Measurements from ENCODE around the gene GNB5. TPM values are rescaled to one million over a fixed set of nuclear protein-coding genes. Genes with fewer than 3 reads are reported as not detected.

GNB5 gene
- total and polyA plus RNA-seq, 2 of the 13 experiments (the other 11 are each of a cell fraction or from before 2014, with no cell fraction given) = 13.7 to 14.4 TPM

DNA sequence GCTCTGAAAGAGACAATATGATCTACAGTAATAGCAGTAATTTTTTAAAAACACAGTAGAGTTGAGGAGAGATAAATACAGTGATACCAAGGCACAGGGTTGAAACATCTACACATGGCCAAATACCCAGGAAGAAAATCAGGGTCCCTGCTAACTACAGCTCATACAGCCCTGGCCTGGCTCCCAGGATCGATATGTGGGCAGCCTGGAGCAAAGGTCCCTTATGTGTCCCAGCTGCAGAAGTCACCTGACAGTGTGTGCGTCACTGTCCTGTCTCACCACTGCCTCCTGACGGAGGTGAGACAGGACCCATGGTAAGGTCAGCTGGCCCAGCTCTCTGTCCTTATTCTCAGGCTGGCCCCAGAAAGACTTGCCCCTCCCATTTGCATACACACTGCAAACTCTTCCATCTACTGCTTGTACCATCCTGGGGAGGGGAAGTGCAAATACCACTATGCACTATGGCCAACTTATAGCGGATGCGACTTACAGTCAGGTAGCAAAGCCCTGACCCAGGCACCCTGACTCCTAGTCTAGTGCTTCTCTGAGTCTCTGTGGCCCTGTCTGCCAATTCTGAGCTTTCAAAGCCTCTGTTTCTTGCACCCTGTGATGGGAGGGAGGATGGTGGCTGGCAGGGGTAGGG is 56.6 kb downstream of the GNB5 start (continued):
- TF ChIP-seq ZMYM2 (CRISPR knock-in tag; IDR thresholded peaks at IDR 0.05) (peak; percentile 85), ARNT (IDR thresholded peaks at IDR 0.05) (no peak), ZNF790 (CRISPR knock-in tag; IDR thresholded peaks at IDR 0.05; ENCODE audit: borderline replicate concordance) (no peak), ZNF234 (CRISPR knock-in tag; conservative IDR thresholded peaks at IDR 0.05) (no peak), ZNF333 (CRISPR knock-in tag; IDR thresholded peaks at IDR 0.05; ENCODE audit: borderline replicate concordance) (no peak), ZNF572 (CRISPR knock-in tag; IDR thresholded peaks at IDR 0.05) (no peak), ZNF563 (CRISPR knock-in tag; IDR thresholded peaks at IDR 0.05) (no peak; the same call in 1 of the 2 replicates), MEIS1 (CRISPR knock-in tag; IDR thresholded peaks at IDR 0.05; ENCODE audit: borderline replicate concordance) (no peak; the same call in 1 of the 2 replicates), ZBTB1 (CRISPR knock-in tag; IDR thresholded peaks at IDR 0.05; ENCODE audit: borderline replicate concordance) (no peak), ZKSCAN1 (IDR thresholded peaks at IDR 0.05; ENCODE audit: low read length) (no peak), CEBPB (IDR thresholded peaks at IDR 0.05; ENCODE audit: borderline replicate concordance, low read depth, low read length) (no peak), SP4 (CRISPR knock-in tag; IDR thresholded peaks at IDR 0.05) (peak; percentile 50; the same call in 1 of the 2 replicates), TCF7 (IDR thresholded peaks at IDR 0.05; ENCODE audit: low read depth) (no peak), REXO4 (CRISPR knock-in tag; IDR thresholded peaks at IDR 0.05; ENCODE audit: borderline replicate concordance) (no peak), MEIS2 (CRISPR knock-in tag; IDR thresholded peaks at IDR 0.05) (peak; percentile 85), KDM1A (CRISPR knock-in tag; IDR thresholded peaks at IDR 0.05) (no peak), ZNF12 (CRISPR knock-in tag; IDR thresholded peaks at IDR 0.05) (peak; percentile 30; the same call in 1 of the 2 replicates), ZNF746 (CRISPR knock-in tag; IDR thresholded peaks at IDR 0.05) (no peak), ZNF329 (CRISPR knock-in tag; IDR thresholded peaks at IDR 0.05; ENCODE audit: low read depth) (no peak; the same call in 1 of the 2 replicates), HNRNPK (IDR thresholded peaks at IDR 0.05; ENCODE audit: low read depth, low read length, poor library complexity, severe bottlenecking) (no peak), SATB2 (CRISPR knock-in tag; IDR thresholded peaks at IDR 0.05) (no peak), ZNF768 (CRISPR knock-in tag; IDR thresholded peaks at IDR 0.05) (no peak), FOXA1 (IDR thresholded peaks at IDR 0.05) (no peak), FOXA1 (CRISPR knock-in tag; IDR thresholded peaks at IDR 0.05) (peak; percentile 31; the same call in 1 of the 2 replicates), ZNF569 (CRISPR knock-in tag; IDR thresholded peaks at IDR 0.05; ENCODE audit: borderline replicate concordance) (no peak), ZNF879 (CRISPR knock-in tag; IDR thresholded peaks at IDR 0.05) (no peak), PTBP1 (IDR thresholded peaks at IDR 0.05; ENCODE audit: low read depth, low read length, poor library complexity, severe bottlenecking) (no peak), POLR2G (IDR thresholded peaks at IDR 0.05; ENCODE audit: low read depth, low read length) (peak; percentile 30; the same call in 1 of the 2 replicates), ZBTB42 (CRISPR knock-in tag; IDR thresholded peaks at IDR 0.05) (0 out of 2 replicates have a peak, but pooled peaks have one; percentile 75), ZNF713 (CRISPR knock-in tag; IDR thresholded peaks at IDR 0.05) (no peak)
- TF ChIP-seq, protein P1, sequence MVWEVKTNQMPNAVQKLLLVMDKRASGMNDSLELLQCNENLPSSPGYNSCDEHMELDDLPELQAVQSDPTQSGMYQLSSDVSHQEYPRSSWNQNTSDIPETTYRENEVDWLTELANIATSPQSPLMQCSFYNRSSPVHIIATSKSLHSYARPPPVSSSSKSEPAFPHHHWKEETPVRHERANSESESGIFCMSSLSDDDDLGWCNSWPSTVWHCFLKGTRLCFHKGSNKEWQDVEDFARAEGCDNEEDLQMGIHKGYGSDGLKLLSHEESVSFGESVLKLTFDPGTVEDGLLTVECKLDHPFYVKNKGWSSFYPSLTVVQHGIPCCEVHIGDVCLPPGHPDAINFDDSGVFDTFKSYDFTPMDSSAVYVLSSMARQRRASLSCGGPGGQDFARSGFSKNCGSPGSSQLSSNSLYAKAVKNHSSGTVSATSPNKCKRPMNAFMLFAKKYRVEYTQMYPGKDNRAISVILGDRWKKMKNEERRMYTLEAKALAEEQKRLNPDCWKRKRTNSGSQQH (CRISPR knock-in tag; IDR thresholded peaks at IDR 0.05; ENCODE audit: low read depth) = peak; percentile 77

All from HepG2 (cell line).